HTERT RPE-1 (cell line): ENCODE measurements around the gene RPS15.
"Not testable (repeated sequence)": the region's sequence is repeated elsewhere in the genome, so short reads cannot be mapped to it uniquely, and the experiment has no call there.

Experiments used
- in situ Hi-C: fragments of 300-500 bp; cut with MboI; formaldehyde crosslinking; loops from 4 replicates; pipeline ENCODE4 v1.14.3; 2020; ENCODE audit warnings: low sequenced_read_pairs

Gene RPS15

DNA sequence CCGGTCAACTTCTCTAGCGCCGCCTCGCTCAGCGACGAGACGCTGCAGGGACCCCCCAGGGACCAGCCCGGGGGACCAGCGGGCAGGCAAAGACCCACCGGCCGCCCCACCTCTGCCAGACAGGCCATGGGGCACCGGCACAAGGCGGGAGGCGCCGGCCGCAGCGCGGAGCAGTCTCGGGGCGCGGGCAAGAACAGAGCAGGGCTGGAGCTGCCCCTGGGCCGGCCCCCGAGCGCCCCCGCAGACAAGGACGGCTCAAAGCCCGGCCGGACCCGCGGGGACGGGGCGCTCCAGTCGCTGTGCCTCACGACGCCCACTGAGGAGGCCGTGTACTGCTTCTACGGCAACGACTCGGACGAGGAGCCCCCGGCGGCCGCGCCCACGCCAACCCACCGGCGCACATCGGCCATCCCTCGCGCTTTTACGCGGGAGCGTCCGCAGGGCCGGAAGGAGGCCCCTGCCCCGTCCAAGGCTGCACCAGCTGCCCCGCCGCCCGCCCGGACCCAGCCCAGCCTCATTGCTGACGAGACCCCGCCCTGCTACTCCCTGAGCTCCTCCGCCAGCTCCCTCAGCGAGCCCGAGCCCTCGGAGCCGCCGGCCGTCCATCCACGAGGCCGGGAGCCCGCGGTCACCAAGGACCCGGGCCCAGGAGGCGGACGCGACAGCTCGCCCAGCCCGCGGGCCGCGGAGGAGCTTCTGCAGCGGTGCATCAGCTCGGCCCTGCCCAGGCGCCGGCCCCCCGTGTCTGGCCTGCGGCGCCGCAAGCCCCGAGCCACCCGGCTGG lies 29.5 kb downstream of the RPS15 start:
- in situ Hi-C loops, result no loop called here

DNA sequence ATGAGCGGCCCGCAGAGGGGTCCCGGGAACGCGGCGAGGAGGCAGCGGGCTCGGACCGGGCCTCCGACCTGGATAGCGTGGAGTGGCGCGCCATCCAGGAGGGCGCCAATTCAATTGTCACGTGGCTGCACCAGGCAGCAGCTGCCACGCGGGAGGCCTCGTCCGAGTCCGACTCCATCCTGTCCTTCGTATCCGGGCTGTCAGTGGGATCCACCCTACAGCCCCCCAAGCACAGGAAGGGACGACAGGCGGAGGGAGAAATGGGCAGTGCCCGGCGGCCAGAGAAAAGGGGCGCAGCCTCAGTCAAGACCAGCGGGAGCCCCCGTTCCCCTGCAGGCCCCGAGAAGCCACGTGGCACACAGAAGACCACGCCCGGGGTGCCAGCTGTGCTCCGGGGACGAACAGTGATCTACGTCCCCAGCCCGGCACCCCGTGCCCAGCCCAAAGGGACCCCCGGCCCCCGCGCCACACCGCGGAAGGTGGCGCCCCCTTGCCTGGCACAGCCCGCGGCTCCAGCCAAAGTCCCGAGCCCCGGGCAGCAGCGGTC lies 30.2 kb downstream of the RPS15 start:
- in situ Hi-C loops, result no loop called here

DNA sequence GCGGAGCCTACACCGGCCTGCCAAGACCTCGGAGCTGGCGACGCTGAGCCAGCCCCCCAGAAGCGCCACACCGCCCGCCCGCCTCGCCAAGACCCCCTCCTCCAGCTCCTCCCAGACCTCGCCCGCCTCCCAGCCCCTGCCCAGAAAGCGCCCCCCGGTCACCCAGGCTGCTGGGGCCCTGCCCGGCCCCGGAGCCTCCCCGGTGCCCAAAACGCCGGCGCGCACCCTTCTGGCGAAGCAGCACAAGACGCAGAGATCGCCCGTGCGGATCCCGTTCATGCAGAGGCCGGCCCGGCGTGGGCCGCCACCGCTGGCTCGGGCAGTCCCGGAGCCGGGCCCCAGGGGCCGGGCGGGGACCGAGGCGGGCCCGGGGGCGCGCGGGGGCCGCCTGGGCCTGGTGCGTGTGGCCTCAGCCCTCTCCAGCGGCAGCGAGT lies 30.6 kb downstream of the RPS15 start:
- in situ Hi-C loops, result no loop called here

DNA sequence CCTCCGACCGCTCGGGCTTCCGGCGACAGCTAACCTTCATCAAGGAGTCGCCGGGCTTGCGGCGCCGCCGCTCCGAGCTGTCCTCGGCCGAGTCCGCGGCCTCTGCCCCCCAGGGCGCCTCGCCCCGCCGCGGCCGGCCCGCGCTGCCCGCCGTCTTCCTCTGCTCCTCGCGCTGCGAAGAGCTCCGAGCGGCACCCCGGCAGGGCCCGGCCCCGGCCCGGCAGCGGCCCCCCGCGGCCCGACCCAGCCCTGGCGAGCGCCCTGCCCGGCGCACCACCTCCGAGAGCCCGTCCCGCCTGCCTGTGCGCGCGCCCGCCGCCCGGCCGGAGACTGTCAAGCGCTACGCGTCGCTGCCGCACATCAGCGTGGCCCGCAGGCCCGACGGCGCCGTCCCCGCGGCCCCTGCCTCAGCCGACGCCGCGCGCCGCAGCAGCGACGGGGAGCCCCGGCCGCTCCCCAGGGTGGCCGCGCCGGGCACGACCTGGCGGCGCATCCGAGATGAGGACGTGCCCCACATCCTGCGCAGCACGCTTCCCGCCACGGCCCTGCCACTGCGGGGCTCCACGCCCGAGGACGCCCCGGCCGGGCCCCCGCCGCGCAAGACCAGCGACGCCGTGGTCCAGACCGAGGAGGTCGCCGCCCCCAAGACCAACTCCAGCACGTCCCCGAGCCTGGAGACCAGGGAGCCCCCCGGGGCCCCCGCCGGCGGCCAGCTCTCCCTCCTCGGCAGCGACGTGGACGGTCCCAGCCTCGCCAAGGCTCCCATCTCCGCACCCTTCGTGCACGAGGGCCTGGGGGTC lies 31.3 kb downstream of the RPS15 start:
- in situ Hi-C loops, result no loop called here

DNA sequence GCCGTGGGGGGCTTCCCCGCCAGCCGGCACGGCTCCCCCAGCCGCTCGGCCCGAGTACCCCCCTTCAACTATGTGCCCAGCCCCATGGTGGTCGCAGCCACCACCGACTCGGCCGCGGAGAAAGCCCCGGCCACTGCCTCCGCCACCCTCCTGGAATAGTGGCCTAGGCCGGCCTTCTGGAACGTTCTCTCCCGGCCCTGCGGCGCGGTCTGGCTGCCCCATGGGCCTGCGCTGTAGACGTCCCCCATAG lies 31.8 kb downstream of the RPS15 start:
- in situ Hi-C loops, result no loop called here

DNA sequence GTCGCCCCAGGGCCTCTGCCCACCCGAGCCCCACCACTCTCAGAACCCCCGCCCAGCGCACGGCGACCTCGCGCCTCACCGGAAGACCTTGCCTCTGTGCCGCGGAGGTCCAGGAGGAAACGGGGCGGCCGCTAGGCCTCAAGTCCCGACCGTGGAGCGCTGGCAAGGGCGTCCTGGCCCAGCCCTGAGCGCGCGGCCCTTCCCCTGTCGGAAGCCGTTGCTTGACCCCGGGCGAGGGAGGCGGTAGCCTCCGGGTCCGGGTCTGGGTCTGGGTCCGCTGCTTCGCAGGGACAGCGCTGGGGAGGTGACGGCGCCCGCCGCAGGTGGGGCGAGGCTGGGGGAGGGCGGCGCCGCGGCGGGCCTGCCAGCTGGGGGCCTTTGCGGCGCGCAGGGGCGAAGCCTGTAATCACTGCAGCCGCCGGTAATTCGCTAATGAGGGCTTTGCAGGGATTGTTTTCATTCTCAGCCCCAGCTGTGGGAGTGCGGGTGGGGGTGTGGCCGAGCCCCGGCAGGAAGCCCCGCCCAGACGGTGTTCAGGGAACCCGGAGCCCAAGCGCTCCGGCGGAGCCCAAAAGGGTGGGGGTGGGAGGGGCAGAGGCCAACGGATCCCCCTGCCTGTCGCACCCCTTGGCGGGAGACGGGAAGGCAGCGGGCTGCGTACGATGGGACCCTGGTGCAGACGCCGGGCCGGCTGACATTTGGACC lies 32.3 kb downstream of the RPS15 start:
- in situ Hi-C loops, result no loop called here

DNA sequence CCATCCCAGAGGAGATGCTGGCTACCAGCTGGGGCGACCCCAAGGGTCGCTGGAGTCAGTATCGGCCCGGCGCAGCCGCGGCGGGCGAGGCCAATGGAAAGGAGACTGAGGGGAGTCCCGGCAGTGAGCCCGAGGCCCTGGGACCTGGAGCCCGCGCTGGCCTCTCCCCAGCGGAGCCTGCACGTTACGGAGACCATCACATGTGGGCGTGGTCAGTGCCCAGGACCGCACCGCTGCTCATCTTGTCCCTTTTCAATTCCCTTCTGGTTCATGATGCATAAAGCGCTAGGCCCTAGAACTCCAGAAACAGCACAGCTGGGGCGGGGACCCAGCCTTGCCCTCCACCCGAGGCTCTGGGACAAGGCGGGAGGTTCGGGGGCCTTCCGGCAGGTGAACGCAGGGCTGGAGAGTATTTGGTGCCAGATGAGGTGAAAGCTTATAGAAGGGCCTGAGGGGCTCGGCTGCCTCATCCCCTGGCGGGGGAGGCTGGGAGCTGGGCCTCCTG lies 32.9 kb downstream of the RPS15 start:
- in situ Hi-C loops, result no loop called here

DNA sequence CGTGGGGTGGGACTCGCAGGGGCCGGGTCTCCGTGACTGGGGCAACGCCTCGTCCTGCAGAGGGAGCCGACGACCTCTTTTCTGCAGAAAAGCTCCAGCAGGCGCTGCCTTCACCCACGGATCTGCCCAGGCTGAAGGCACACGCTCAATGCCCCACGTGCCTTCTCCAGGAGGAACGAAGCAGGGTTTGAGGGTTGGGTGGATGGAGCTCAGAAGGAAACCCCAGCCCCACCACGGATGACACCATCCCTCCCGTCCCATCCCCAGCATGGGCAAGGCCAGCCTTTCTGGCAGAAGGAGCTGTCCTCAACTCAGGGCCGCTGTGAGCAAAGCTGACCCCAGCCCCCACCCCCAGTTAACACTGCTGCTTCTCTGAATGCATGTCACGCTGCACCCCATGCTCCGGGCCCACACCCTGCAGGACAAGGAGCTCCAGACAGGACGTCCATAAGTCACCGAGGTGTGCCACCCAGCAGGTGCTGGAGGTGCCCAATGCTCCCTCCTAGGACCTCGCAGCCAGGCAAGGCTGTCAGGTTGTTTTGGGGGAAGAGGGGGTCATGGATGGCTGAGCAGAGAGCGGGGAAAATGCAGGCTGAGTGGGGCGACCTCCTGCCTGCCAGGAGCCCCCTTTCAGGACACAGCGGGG lies 33.4 kb downstream of the RPS15 start:
- in situ Hi-C loops, result no loop called here

DNA sequence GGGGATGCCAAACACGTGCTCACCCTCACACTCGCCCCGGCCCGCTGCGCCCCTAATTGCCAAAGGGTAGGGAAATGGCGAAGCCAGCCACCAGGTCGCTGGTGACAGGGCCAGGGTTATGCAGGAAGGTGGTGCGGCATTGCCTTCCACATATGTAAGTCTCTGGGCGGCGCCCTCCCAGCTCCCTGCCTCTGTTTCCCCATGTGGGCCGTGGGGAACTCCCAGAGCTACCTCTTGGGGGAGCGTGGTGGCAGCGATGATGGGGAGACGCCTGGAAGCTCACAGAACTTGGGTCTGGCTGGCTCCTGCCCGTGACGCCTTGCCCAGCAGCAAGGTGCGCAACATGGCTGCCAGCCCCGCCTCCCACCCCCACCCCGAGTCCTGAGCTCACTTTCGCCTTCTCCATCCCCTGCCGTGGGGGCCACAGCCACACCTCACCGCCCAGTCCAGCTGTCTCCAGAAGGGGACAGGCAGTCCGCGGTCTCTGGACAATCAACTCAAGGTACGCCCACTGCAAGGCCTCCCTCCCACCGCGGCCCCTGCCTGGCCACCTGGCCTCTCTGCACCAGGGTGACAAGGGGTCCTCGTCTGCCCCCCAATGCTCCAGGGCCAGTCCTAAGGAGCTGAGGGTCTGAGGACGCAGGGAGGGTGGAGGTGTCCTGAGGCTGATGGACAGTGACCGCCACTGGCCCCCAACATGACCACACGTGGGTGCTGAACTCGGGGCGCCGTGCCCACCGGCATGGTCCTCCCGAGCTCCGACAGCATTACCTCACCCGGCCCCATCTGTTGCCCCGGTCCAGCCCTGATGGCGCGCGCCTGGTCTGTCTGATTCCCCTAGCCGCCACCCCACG lies 34.3 kb downstream of the RPS15 start:
- in situ Hi-C loops, result no loop called here

DNA sequence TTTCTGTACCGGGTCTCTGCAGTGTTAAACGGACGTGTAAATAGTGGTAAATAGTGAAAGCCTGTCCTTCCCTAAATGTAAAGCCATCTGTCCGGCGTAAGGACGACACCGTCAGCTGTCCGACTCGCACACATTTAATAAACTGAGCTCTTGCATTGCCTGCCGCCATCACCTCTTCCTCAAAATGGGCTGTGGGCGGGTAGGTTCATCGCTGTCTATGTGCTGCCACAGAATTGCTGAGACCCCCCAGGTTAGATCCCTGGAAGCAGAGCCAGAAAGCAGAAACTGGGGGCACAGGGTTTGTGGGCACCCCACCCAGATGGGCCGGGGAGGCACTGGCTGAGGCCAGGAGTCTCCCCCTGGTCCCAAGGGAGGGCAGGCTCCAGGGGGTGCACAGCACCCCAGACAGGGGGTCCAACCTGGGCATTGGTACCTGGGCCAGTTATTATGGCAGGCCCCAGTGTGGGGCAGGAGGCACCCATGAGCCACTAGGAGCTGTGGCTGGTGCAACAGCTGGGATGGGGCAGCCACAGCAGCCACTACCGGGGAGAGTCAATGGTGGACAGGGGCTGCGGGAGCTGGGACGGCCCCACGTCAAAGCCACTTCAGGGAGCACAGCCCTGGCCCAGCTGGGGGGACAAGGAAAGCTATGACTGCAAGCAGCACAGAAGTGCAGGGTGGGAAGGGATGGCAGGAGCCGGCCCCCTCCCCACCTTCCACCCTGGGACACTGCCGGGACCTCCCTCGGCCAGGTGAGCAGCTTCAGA lies 35.1 kb downstream of the RPS15 start:
- in situ Hi-C loops, result no loop called here

DNA sequence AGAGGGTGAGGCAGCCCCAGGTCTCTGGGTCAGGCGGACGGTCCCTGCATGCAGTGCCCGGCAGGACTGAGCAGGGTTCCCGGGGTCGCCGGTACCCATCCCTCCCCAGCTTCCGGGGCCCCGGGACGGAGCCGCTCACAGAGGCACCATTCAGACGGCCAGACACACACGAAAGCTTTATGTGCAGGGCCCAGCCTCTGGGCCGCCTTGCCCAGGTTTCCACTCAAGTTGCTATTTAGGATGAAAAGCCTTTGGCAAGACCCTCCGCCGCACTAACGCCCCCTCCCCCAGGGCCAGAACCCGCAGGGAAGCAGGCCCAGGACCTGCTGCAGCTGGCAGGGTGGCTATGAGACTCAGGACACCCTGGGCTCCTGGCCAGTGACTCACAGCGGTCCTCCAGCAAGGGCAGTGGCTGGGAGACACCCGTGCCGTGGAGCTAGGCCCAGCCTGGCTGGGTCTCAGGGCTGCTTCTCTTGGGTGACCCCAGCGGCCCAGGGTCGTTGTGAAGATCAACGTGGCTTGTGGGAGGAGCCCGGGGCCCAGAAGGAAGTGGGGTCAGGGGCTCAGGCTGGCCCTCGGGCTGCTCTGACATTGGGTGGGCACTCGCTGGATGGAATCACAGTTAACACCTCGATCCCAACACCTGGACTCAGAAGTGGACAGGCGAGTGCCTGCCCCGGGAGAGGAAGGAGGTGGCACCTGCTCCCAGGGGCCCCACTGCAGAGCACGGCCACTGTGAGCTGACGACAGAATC lies 36.0 kb downstream of the RPS15 start:
- in situ Hi-C loops, result no loop called here

DNA sequence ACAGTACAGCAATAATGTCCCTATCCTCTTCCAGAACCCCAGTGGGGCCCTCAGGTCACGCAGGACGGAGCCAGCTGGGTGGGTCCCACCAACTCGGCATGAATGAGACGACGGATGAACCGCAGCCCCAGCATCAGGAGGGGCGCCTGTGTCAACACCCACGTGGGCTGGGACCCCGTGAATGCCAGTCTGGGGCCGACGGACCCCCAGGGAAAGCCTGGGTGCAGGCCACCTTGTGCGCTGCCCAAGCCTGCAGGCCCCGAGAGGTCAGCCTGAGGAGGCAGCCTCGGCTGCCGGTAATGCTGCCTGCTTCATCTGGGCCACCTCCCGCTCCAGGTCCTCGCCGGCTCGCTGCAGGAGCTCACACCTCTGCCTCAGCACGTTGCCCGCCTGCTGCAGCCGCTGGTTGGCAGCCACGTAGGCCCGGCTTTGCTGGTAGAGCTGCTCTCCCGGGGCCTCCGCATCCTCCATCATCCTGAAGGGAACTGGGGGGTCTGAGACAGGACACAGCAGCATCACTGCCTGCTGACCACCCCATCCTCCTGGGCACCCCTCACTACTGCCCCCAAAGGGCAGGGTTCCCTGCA lies 36.7 kb downstream of the RPS15 start:
- in situ Hi-C loops, result no loop called here

DNA sequence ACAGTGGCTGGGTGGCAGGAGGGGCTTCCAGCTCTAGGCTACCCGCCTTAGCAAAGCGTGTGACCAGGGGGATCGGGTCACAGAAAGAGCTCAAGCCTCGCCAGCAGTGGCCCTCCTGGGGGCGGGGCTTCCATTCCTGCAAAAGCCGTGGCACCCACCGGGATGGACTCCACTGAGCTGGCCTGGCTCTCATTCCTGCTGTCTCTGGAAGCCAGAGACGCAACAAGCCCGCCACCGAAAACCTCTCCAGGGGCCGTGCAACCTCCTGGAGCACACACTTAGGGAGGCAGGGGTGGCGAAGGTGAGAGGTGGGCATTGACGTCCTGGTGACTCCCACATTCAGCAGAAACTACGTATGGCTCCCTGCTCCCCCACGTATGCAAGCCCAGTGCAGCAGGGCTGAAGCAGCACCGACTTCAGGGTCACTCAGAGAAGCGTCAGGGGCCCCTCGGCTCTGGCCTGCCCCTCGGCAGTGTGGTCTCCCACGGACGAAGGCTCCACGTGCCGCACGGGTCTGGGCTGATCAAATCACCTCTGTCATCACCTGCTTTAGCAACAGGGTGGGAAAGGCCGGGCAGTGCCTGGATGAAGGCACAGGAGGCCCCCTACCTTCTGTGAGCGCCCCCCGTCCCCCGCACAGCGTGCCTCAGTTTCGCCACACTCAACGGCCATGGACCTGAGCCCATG lies 37.7 kb downstream of the RPS15 start:
- in situ Hi-C loops, result no loop called here

DNA sequence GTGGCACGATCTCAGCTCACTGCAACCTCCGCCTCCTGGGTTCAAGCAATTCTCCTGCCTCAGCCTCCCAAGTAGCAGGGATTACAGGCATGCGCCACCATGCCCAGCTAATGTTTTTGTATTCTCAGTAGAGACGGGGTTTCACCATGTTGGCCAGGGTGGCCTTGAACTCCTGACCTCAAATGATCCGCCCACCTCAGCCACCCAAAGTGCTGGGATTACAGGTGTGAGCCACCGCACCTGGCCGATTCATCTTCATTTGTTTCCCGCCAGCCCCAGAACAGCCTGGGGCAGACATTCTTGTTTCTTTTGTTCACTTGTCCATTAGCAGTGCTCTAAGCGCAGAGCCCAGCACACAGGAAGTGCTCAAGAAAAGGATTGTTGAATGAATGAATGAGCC lies 38.9 kb downstream of the RPS15 start:
- in situ Hi-C loops, result not testable (repeated sequence)

DNA sequence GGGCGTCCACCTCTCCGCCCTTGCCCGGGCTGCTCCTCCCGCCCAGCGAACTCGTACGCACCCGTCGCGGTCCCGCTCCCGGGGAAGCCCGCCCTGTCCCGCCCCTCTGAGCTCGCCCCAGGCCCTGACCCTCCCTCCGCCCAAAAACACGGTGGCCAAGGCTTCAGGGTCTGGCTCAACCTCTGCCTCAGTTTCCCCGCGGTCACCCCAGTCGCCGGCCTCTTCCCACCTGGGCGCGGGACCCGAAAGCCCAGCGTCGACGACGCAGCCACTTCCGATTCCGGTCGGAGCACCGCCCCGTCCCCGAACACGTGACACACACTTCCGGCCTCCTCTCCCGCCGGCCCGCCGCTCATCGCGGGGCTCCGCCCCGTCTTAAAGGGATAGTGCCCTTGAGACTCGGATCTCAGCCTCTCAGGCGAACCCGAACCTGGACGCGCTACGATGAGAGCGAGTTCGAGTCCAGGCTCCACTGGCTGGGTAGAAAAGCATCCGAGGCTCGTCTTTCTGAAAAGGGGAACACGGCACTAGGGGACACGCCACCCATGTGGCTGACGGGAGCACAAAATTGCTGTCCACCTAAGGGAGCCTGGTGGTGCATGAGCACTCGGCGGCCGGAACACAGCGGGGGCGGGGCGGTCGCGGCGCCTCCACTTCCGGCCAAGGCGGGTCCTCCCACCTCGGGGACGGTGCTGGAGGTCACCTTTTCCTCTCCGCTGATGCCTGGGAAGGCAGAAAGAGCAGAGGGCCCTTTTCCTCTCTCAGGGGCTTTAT lies 40.9 kb downstream of the RPS15 start, which contains the start of gene C19orf25:
Gene C19orf25 (minus strand): TSS at position 282 of the 774 bp plus-strand sequence. CDS start 312 bp downstream, outside the sequence.
- in situ Hi-C loops, result no loop called here

DNA sequence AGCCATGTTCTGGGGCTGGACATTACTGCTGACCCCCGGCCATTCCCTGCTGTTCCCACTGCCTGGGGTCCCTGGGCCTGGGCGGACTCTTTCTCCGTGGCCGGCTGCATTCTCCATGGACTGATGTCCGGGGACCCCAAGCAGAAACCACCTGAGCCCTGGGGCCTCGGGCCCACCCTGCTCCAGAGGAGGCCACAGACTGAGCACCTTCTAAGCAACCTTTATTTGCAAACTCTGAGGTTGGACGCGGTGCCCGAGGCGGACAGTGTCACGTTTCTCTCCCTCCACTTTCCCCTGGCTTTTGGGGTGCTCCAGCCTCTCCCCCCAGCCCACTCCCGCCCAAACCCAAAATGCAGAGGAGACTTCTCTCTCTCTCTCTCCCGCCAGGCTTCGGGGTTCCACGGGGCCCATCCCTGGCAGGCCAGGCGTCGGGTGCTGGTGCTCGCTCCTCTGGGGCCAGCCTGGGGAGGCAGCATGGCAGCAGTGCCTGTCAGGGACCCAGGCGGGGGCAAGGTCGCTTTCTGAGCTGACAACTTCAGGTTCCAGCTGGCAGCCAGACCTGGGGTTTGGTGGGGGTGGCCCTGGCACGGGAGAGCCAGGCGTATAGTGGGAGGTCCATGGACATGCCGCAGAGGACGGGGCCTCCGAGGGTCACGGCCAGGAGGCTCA lies 43.2 kb downstream of the RPS15 start:
- in situ Hi-C loops, result no loop called here
